GM10266 (cell line): ENCODE measurements around the gene SCAMP4.
"Not testable (repeated sequence)": the region's sequence is repeated elsewhere in the genome, so short reads cannot be mapped to it uniquely, and the experiment has no call there.

ENCODE experiments used
- DNase-seq: peaks from one replicate; pipeline ENCODE4 v3.0.0; 2012; ENCODE audit errors: extremely low spot score
- TF ChIP-seq, protein P1 (sequence below): IDR thresholded peaks from 2 replicates; pipeline ENCODE4 v1.5.1; 2012; ENCODE audit warnings: mild to moderate bottlenecking, low read depth; ENCODE audit not compliant: control insufficient read depth, insufficient read depth; ENCODE audit errors: missing control alignments

The SCAMP4 gene

DNA sequence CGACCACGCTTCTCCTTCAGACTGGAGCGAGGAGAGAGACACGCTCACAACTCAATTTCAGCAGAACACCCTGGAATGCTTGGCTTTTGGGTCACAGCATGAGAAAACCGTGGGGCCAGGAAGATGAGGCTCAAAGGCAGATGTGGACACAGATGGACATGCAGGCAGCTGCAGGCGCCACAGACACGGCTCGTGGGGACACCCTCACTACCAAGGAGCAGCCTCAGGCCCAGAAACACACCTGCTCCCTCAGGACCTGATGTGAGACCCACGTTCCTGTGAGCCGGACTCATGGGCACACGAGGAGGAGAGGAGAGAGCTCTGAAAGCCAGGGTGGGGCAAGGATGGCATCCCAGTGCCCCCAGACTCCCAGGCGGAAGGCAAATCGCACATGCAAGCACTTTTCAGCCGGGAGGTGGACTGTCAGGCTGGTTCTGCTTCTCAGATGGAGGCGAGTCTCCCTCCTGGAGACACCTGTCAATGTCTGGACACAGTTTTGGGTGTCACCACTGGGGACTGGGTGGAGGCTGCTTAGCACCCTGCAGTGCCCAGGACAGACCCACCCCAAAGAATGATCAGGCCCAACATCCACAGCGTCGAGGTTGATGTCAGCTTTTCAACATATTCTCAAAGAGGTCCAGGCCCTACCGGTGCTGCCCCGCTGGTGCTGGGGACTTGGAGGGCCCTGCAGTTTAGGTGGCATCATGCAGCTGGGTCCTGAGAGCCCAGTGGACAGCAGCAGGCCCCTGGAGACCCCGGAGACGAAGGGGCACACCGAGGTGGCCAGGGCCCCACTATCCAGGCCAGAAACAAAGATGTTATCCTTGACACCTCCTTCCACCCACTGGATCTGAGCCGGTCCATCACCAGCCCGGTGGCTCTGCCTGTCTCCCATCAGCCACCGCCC lies 22.2 kb upstream of the SCAMP4 start:
- DNase-seq = no peak

GRCh38 chr19:1883784-1884183 lies 21.4 kb upstream of the SCAMP4 start:
- TF ChIP-seq, protein P1, sequence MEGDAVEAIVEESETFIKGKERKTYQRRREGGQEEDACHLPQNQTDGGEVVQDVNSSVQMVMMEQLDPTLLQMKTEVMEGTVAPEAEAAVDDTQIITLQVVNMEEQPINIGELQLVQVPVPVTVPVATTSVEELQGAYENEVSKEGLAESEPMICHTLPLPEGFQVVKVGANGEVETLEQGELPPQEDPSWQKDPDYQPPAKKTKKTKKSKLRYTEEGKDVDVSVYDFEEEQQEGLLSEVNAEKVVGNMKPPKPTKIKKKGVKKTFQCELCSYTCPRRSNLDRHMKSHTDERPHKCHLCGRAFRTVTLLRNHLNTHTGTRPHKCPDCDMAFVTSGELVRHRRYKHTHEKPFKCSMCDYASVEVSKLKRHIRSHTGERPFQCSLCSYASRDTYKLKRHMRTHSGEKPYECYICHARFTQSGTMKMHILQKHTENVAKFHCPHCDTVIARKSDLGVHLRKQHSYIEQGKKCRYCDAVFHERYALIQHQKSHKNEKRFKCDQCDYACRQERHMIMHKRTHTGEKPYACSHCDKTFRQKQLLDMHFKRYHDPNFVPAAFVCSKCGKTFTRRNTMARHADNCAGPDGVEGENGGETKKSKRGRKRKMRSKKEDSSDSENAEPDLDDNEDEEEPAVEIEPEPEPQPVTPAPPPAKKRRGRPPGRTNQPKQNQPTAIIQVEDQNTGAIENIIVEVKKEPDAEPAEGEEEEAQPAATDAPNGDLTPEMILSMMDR = no peak
- DNase-seq = no peak

More for the DNA sequence above, 22.2 kb upstream of the SCAMP4 start:
- TF ChIP-seq, protein P1 = no peak

- no peak for DNase-seq
Measured at GRCh38 chr19:1884291-1884718, 20.9 kb upstream of the SCAMP4 start.

DNA sequence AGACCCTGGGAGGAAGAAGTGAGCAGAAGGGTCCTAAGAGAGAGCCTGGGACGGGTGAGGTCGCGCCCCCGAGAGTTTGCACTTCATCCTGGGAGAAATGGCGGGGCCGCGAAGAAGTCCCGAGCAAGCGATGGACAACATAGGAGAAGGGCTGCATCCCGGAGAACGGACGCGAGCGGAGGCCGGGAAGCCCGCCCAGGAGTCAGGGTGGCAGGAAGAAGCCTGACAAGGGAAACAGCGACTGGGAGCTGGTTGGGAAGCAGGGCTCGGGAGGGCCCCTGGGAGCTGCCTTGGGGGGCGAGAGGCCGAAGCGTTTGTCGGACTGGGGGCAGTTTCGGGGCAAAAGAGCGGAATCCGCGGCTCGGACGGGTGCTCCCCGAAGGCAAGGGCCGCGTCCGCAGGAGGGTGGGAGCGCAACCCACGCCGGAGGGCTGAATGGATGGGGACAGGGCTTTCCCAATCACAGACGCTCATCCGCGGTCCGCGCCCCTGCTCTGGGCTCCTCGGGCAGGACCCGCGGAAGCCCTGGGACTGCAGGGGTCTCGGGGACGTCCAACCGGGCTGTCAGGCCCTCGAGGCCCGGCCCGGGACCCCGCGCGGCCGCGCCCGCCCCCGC lies 20.4 kb upstream of the SCAMP4 start:
- no peak for DNase-seq
- TF ChIP-seq, protein P1 = no peak

More at GRCh38 chr19:1884291-1884718, 20.9 kb upstream of the SCAMP4 start:
- TF ChIP-seq, protein P1 = no peak

DNA sequence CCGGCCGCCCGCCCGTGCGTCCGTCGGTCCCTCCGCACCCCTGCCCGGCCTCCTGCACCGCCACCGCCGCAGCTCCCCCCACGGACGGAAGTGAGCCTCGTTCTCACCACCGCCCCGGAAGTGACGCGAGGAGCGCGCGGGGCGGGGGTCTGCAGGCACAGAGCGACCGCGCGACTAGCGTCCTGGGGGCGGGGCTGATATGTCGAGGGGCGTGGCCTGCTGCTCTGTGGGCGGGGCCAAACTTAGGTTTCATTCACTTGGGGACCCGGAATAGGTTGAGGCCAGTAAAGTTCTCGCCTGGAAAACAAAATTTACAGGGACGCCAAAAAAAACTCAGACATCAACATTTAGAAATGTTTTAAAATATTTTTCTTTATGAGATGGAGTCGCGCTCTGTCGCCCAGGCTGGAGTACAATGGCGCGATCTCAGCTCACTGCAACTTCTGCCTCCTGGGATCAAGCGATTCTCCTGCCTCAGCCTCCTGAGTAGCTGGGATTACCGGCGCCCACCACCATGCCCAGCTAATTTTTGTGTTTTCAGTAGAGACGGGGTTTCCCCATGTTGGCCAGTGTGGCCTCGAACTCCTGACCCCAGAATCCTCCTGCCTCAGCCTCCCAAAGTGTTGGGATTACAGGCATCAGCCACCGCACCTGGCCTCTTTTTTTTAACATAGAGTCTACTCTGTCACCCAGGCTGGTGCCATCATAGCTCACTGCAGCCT lies 19.6 kb upstream of the SCAMP4 start, which contains the start of gene ABHD17A:
ABHD17A (minus strand) TSS at position 99 of the 722 bp plus-strand sequence. CDS start 3,930 bp downstream, outside the sequence.
- peak; percentile 99 for DNase-seq

- not testable (repeated sequence) for DNase-seq
Measured at GRCh38 chr19:1886360-1886759, 18.8 kb upstream of the SCAMP4 start.

- no peak for DNase-seq
- TF ChIP-seq, protein P1 = no peak
Measured at GRCh38 chr19:1888385-1888784, 16.8 kb upstream of the SCAMP4 start.

- DNase-seq = no peak
- TF ChIP-seq, protein P1 = no peak
Measured at GRCh38 chr19:1889907-1890306, 15.3 kb upstream of the SCAMP4 start.
